Stromal cell of bone marrow (primary cell): ENCODE results near the gene CUL1.
"Not testable (repeated sequence)": the region's sequence is repeated elsewhere in the genome, so short reads cannot be mapped to it uniquely, and the experiment has no call there.

Experiments used
- DNase-seq: peaks from one replicate; pipeline ENCODE4 v3.0.0-alpha.2; 2012; ENCODE audit warnings: low read depth

The CUL1 gene

GRCh38 chr7:148697256-148698006, 1.3 kb upstream of the CUL1 start:
- DNase-seq: no peak

DNA sequence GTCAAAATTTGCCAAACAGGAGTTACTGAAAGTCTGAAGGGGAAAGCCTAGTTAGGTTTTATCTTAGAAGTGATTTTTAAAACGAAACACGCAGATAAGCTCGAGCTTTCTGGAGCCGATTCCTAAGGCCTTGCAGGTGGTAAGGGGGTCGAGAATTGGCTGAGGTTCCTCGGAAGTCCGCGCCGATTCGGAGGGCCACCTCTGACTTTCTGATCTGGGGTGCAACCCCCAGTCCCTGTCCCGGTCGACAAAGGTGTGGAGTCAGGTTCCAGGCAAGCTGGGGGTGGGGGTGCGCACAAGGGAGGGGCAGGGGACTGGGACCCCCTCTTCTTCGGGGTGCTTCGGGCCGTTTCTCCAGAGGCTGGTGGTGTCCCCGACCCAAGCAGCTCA, 701 bp upstream of the CUL1 start:
- DNase-seq: no peak

DNA sequence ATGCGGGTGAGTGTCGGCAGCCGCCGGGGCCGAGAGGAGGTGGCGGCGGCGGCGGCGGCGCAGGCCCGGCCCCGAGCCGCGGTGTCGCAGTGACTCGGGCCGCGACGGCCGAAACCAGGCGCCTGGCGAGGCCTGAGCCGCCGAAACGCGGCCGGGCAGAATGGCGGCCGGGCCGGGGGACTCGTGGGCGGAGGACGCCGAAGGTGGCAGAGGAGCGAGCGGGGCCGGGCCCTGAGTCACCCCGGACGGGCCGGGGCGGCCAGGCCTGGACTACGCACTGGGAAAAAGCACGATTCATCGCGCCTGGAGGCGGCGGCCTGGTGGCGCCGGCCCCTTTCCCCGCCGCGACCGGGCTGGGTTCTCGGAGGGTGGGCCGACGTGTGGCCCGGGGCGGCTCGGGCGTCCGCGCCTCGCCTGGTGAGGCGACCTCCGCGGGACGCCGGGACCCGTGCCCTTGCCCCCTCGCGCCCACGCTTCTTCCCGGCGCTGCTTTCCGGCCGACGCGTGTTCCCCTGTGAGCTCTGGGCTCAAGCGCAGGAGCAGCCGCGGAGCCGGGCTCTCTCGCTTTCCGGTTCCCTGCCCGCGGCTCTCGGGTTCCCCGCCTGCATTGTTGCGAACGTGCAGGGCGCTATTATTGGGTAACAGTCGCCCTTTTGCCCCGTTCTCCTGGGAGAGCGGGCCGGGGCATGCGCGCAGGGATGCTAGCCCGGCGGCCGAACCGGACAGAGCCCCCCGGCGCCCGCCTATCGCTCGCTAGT, 500 bp downstream of the CUL1 start:
- DNase-seq: no peak

DNA sequence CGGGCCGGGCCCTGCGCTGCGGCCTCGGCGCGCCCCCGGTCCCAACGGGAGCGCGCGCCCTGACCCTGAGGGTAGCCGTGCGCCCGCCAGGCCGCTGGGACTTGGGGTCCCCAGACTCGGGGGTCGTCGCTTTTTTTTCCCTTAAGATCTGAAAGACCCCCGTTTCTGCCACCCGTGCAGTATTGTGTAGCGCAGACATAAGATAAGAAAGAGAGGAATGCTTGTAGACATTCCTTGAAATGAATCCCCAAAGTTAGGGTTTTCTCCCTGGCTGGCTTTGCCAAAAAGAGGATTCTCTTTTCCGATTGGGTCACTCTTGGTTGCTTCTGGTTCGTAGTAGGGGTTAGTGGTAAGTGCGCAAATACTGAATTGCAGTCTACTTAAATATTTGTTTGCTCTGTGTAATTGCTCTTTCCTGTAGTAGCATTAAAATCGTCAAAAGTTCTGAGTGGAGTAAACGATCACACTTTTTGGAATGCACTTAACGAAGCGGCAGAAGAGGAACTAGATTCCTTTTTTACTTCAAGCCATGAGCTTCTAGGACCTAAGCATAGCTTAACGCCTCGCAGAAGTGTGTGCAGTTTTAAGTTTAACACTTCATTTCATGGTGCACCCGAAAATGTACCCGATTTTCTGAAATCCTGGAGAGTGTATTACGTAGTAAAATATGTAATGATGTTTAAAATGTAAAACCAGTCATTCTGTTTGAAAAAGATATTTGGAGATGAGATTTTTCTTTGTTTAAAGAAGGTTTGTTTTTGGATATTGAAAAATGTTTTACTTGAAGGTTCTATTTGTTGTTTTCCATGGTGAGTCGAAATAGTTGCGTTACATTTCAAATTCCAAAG, 1.3 kb downstream of the CUL1 start:
- DNase-seq: no peak

DNA sequence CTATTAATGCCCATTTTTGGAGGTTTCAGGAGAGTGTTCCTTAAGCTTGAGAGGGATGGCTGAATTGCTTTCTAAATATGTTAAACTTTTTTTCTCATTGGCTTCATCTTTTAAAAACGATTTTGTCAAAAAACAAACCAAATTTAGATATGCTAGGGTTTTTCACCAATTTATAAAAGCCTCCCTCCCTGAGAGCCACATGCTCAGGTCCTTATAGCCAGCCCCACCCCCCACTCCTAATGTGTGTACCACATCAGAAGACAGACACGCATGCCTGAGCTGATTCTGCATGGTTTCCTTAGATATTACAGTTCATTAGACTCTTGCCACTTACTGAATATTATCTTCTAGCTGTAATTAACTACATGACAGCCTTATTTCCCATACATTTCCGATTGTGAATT, 2.0 kb downstream of the CUL1 start:
- no peak for DNase-seq

DNA sequence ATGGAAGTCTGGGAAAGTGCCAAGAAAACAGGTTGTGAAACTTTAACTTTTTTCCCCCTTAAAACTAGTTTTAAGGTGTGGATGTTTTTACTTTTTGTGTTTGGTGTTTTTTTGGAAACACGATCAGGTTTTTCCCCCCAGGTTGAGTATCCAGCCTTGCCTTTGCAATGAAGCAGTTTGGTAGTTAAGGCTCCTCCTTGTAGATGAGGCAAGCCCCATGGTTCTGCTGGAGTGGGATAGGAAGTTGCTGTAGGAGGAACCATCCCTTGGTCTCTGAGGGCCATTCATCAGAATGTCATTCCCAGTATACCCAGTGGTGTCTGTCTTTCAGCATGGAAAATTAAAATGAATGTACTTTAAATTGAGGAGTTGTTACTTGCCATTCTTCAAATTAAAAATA, 2.7 kb downstream of the CUL1 start:
- DNase-seq: no peak

GRCh38 chr7:148702876-148703670, 4.4 kb downstream of the CUL1 start:
- DNase-seq: no peak

DNA sequence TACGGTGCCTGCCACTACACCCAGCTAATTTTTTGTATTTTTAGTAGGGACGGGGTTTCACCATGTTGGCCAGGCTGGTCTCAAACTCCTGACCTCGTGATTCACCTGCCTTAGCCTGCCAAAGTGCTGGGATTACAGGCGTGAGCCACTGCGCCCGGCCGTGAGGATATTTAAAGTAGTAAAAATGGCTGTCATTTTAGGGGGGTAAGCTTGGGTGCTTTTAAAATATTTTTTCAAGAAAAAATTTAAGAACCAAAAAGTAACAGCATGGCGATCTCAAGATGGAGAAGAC, 4.9 kb downstream of the CUL1 start:
- not testable (repeated sequence) for DNase-seq

DNA sequence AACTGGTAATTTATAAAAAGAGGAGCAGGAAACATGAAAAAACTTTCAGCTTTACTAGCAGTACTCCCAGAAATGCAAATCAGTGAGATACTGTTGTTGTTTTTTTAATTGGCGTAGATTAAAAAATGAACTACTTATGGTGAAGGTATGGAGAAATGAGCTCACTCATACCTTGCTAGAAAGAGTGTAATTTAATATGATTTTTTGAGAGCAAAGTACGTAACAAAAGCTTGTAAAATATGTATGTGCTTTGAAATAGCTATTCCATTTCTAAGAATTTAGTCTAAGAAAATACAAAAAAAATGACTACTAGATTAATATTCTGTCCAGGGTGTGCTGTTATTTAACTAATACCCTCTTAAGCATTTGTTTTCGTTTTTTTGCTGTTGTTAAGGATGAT, 5.5 kb downstream of the CUL1 start:
- no peak for DNase-seq

DNA sequence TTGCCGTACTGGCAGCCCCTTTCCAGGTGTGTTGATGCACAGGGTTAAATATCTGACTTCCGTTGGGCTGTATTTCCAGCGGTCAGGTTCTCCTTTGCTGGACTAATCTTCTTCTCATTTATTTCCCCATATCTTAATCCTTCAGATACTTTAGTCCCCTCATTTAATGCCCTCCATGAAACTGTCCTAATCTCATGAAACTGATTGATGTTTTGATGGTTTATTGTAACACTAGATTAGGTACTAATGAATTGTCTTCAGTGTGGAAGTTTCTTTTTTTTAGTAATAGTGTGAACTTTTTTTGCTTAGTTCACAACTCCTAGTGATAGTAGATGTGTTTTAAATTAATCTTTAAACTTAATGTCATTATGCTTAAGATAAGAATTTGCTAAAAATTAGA, 6.3 kb downstream of the CUL1 start:
- DNase-seq: no peak

- DNase-seq: no peak
These were observed 7.7 kb downstream of the CUL1 start for GRCh38 chr7:148706368-148706767.

DNA sequence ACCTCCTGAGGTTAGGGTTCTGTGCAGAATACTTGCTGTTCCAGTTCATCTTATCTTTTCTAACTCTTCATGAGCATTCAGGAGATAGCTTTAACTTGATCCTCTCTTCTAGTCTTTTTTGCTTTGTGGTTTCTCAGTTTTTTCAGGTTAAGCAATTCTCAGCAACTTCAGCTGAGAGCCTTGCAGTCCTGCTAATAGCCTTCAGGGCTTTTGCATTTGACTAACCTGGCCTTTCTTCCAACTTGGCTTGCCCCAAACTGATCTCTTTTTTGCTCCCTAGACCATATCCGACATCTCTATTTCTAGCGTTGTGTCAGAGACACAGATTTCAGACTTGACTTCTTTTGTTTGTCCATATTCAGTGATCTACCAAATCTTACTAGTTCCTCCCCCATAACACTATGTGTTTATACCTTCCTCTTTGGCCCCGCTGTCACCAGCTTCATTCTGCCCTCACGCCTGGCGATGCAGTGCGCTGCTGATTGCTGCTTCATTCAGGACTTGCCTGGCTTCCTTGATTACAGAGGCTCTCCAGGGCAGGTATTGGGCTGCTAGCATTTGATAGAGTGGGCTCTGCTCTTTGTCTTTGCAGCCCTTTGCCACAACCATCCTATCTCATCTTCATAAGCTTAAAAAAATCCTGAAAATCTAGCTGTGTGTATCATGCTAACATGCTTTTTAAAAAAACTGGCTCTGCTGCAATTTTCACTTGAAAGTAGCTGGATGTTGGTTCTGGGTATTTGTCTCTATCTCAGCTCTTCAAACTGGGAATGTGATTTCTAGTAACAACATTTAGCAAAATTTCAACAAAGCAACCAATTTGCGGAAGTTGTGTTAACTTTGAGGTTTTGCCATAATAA, 9.6 kb downstream of the CUL1 start:
- DNase-seq: no peak

- no peak for DNase-seq
These were observed 10.3 kb downstream of the CUL1 start for GRCh38 chr7:148709014-148709413.

DNA sequence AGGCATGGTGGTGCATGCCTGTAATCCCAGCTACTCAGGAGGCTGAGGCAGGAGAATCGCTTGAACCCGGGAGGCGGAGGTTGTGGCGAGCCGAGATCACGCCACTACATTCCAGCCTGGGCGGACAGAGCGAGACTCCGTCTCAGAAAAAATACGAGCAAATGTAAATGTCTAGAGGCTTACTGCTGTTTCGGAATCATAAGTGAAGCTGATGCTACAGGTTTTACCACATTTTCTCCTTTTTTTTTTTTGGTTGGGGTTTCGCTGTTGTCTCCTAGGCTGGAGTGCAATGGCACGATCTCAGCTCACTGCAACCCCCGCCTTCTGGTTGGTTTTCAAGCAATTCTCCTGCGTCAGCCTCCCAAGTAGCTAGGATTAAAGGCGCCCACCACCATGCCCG, 11.7 kb downstream of the CUL1 start:
- not testable (repeated sequence) for DNase-seq

GRCh38 chr7:148711191-148712102, 12.7 kb downstream of the CUL1 start:
- no peak for DNase-seq

- DNase-seq: no peak
These were observed 14.1 kb downstream of the CUL1 start for GRCh38 chr7:148712678-148713329.

DNA sequence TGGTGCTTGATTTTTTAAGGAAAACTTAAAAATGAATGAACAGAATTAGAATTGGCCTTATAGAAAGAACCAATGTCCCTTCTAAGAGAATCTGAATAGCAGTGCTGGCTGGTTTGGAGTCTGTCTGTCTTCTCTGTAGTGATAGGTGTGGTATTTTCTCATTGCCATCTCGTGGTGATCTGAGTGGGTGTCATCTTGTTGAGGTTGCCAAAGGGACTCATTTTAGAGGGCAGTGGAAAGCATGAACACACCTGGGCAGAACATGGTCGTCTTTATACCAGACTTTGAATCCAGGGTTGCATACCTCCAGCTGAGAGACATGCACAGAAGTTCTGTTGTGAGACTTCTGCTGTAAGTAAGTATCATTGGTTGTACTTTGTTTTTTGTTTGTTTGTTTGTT, 15.8 kb downstream of the CUL1 start:
- no peak for DNase-seq

GRCh38 chr7:148715027-148715426, 16.3 kb downstream of the CUL1 start:
- no peak for DNase-seq

DNA sequence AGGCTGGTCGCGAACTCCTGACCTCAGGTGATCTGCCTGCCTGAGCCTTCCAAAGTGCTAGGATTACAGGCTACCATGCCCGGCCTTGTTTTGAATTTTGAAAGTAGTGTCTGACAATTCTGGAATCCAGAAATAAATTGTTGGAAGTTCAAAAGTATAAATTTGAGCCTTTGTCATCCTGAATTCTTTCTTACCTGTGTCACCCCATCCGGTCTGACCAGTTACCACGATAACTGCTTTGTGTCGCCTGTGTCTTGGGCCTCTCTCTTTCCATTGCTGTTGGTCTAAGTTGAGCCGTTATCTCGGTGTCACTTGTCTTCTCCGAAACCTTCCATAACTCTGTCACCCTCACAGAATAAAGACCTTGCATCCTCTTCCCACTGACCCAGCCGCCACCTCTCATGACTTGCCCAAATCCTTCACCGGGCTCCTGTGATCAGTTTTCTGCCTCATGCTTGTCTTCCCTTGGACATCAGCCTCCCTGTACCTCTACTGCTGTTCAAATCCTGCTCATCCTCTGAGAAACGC, 18.6 kb downstream of the CUL1 start:
- no peak for DNase-seq
